ENCODE data around the gene RXRB. TPM values are rescaled to one million over a fixed set of nuclear protein-coding genes. Genes with fewer than 3 reads are reported as not detected.

The RXRB gene
- polyA plus RNA-seq, 1 donor (not counting 4 experiments of a cell fraction or from before 2014, with no cell fraction given) = 23.2 TPM

DNA sequence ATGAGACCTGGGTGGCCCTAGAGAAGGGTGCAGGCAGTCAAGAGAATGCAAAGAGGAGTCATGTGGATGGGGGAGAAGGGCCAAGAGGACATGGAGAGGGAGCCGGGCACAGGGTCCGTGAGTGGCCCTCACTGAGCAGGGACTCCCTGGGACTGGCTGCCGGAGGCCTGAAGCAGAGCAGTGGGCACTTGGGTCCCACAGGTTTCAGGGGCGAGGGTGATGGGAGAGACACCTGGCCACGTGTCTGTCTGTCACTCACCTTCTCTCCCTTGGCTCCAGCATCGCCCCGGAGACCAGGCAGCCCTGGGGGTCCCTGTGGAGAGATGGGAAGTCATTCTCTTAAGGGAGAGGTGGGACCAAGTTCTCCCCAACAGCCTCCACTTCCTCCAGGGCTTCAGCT is 33.7 kb downstream of the RXRB start:
- H3K9ac ChIP-seq (ENCODE audit: control insufficient read depth, extremely low read depth, insufficient read depth, low read length) = no peak overlapping the region
- dilution Hi-C loops (cut with MboI; ENCODE audit: extremely low pct_ligation_motif_present, low sequenced_read_pairs) = no loop called here
- DNase-seq (ENCODE audit: low read depth, low spot score) = no peak

DNA sequence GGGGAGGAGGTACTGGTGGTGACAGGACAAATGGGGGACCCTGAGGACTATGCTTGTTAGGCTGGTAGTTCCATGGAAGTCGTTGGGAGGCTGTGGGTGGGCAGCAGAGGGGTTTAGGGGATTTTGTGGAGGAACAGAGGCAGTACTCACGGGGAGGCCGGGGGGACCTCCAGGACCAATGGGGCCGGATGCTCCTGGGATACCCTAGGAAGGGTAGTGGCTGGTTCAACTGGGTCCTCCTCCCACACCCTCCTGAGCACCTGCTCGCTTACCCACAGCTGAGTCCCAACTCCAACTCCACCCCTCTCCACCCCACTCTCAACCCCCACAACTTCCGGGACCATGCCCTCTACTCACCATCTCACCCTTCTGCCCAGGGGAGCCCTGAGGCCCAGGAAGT is 34.1 kb downstream of the RXRB start:
- DNase-seq (ENCODE audit: low read depth, low spot score) (no peak), FAIRE-seq (no peak)
- no peaks in the 10 kb centered on the region for H4K20me1 ChIP-seq (ENCODE audit: control insufficient read depth, extremely low read depth, insufficient read depth, low read length)
- peaks cover 7% of the 10 kb centered on the region for H3K27me3 ChIP-seq (ENCODE audit: control insufficient read depth, extremely low read depth, insufficient read depth, low read length)
- no peak overlapping the region for H3K9ac ChIP-seq (ENCODE audit: control insufficient read depth, extremely low read depth, insufficient read depth, low read length)
- TF ChIP-seq, protein P1, sequence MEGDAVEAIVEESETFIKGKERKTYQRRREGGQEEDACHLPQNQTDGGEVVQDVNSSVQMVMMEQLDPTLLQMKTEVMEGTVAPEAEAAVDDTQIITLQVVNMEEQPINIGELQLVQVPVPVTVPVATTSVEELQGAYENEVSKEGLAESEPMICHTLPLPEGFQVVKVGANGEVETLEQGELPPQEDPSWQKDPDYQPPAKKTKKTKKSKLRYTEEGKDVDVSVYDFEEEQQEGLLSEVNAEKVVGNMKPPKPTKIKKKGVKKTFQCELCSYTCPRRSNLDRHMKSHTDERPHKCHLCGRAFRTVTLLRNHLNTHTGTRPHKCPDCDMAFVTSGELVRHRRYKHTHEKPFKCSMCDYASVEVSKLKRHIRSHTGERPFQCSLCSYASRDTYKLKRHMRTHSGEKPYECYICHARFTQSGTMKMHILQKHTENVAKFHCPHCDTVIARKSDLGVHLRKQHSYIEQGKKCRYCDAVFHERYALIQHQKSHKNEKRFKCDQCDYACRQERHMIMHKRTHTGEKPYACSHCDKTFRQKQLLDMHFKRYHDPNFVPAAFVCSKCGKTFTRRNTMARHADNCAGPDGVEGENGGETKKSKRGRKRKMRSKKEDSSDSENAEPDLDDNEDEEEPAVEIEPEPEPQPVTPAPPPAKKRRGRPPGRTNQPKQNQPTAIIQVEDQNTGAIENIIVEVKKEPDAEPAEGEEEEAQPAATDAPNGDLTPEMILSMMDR (optimal IDR thresholded peaks at IDR 0.05 in 1 of 3, IDR thresholded peaks at IDR 0.05 in 1 of 3, conservative IDR thresholded peaks at IDR 0.05 in 1 of 3; ENCODE audit: extremely low read depth in 1 of 3, insufficient read depth in 2 of 3, low read length in 3 of 3) = no peak
- TF ChIP-seq EZH2 (IDR thresholded peaks at IDR 0.05; ENCODE audit: low read length) = no peak
- H3K36me3 ChIP-seq (ENCODE audit: control insufficient read depth in 2 of 2, extremely low read depth in 1 of 2, insufficient read depth in 2 of 2, low read length in 2 of 2) = no peaks in the 10 kb centered on the region
- dilution Hi-C loops (cut with MboI; ENCODE audit: extremely low pct_ligation_motif_present, low sequenced_read_pairs) = no loop called here
- no peak overlapping the region for H3K27ac ChIP-seq (ENCODE audit: control insufficient read depth, insufficient read depth, low read length)
- peaks cover 11% of the 10 kb centered on the region for H3K4me1 ChIP-seq (ENCODE audit: control insufficient read depth, extremely low read depth, insufficient read depth, low read length)
- no peak overlapping the region for H2AFZ ChIP-seq (ENCODE audit: control insufficient read depth, low read length)
- H3K9me3 ChIP-seq (ENCODE audit: control insufficient read depth, low read depth, low read length) = no peaks in the 10 kb centered on the region
- H3K9me1 ChIP-seq (ENCODE audit: control insufficient read depth, extremely low read depth, insufficient read depth, low read length) = no peaks in the 10 kb centered on the region
- no peak overlapping the region for H3K4me3 ChIP-seq (ENCODE audit: control insufficient read depth in 2 of 3, extremely low read depth in 1 of 3, insufficient read depth in 2 of 3, low read depth in 1 of 3, low read length in 3 of 3)
- no peaks in the 10 kb centered on the region for H3K79me2 ChIP-seq (ENCODE audit: control insufficient read depth, insufficient read depth, low read length)
- no peak overlapping the region for H3K4me2 ChIP-seq (ENCODE audit: control insufficient read depth, extremely low read depth, insufficient read depth, low read depth, low read length)

More for the DNA sequence above, 33.7 kb downstream of the RXRB start:
- Histone ChIP-seq H3K36me3 (ENCODE audit: control insufficient read depth in 2 of 2, extremely low read depth in 1 of 2, insufficient read depth in 2 of 2, low read length in 2 of 2) (no peaks in the 10 kb centered on the region), H3K27me3 (ENCODE audit: control insufficient read depth, extremely low read depth, insufficient read depth, low read length) (peaks cover 7% of the 10 kb centered on the region), H3K9me1 (ENCODE audit: control insufficient read depth, extremely low read depth, insufficient read depth, low read length) (no peaks in the 10 kb centered on the region), H2AFZ (ENCODE audit: control insufficient read depth, low read length) (no peak overlapping the region), H3K4me3 (ENCODE audit: control insufficient read depth in 2 of 3, extremely low read depth in 1 of 3, insufficient read depth in 2 of 3, low read depth in 1 of 3, low read length in 3 of 3) (no peak overlapping the region), H4K20me1 (ENCODE audit: control insufficient read depth, extremely low read depth, insufficient read depth, low read length) (no peaks in the 10 kb centered on the region), H3K4me1 (ENCODE audit: control insufficient read depth, extremely low read depth, insufficient read depth, low read length) (peaks cover 10% of the 10 kb centered on the region), H3K79me2 (ENCODE audit: control insufficient read depth, insufficient read depth, low read length) (no peaks in the 10 kb centered on the region), H3K4me2 (ENCODE audit: control insufficient read depth, extremely low read depth, insufficient read depth, low read depth, low read length) (no peak overlapping the region), H3K27ac (ENCODE audit: control insufficient read depth, insufficient read depth, low read length) (no peak overlapping the region), H3K9me3 (ENCODE audit: control insufficient read depth, low read depth, low read length) (no peaks in the 10 kb centered on the region)
- TF ChIP-seq, protein P1 (optimal IDR thresholded peaks at IDR 0.05 in 1 of 3, IDR thresholded peaks at IDR 0.05 in 1 of 3, conservative IDR thresholded peaks at IDR 0.05 in 1 of 3; ENCODE audit: extremely low read depth in 1 of 3, insufficient read depth in 2 of 3, low read length in 3 of 3) = no peak
- no peak for TF ChIP-seq EZH2 (IDR thresholded peaks at IDR 0.05; ENCODE audit: low read length)
- FAIRE-seq = no peak

Data from keratinocyte (primary cell).